Activated gamma-delta T cell treated with anti-CD3 and anti-CD28 coated beads, Interleukin-2, amount 50 U/mL, for 16 hours (primary cell): ENCODE results near the gene LARP4B.

Source experiments
- DNase-seq: peaks from one replicate; pipeline ENCODE4 v3.0.0-alpha.2; 2020; ENCODE audit warnings: low read depth

Gene LARP4B

GRCh38 chr10:824946-825345, 106.6 kb downstream of the LARP4B start:
- no peak for DNase-seq

- DNase-seq: no peak
These were observed 107.0 kb downstream of the LARP4B start for GRCh38 chr10:824497-824896.

- DNase-seq: no peak
These were observed 108.7 kb downstream of the LARP4B start for GRCh38 chr10:822661-823367.

- DNase-seq: no peak
These were observed 109.3 kb downstream of the LARP4B start for GRCh38 chr10:822197-822596.

- no peak for DNase-seq
These were observed 110.2 kb downstream of the LARP4B start for GRCh38 chr10:821322-821721.

- DNase-seq: no peak
These were observed 111.7 kb downstream of the LARP4B start for GRCh38 chr10:819816-820215.

GRCh38 chr10:819326-819725, 112.2 kb downstream of the LARP4B start:
- no peak for DNase-seq

- DNase-seq: no peak
These were observed 112.8 kb downstream of the LARP4B start for GRCh38 chr10:818526-819220.

- no peak for DNase-seq
These were observed 113.5 kb downstream of the LARP4B start for GRCh38 chr10:818010-818409.

GRCh38 chr10:817371-817770, 114.1 kb downstream of the LARP4B start:
- DNase-seq: no peak

GRCh38 chr10:816958-817357, 114.5 kb downstream of the LARP4B start:
- DNase-seq: no peak

- DNase-seq: no peak
These were observed 115.4 kb downstream of the LARP4B start for GRCh38 chr10:816091-816477.

- DNase-seq: no peak
These were observed 116.0 kb downstream of the LARP4B start for GRCh38 chr10:815338-816090.

- DNase-seq: no peak
These were observed 116.8 kb downstream of the LARP4B start for GRCh38 chr10:814536-815302.

GRCh38 chr10:813286-813685, 118.2 kb downstream of the LARP4B start:
- no peak for DNase-seq

- no peak for DNase-seq
These were observed 118.7 kb downstream of the LARP4B start for GRCh38 chr10:812787-813186.

GRCh38 chr10:811379-812175, 119.9 kb downstream of the LARP4B start:
- DNase-seq: no peak

- DNase-seq: no peak
These were observed 121.1 kb downstream of the LARP4B start for GRCh38 chr10:810351-810846.

GRCh38 chr10:809671-810350, 121.7 kb downstream of the LARP4B start:
- no peak for DNase-seq

- no peak for DNase-seq
These were observed 123.5 kb downstream of the LARP4B start for GRCh38 chr10:807958-808353.
